H9 (cell line): ENCODE data around the gene GRIA1. TPM values are rescaled to one million over a fixed set of nuclear protein-coding genes. Genes with fewer than 3 reads are reported as not detected.

Experiments
- DNase-seq: peaks from one replicate; pipeline ENCODE4 v3.0.0-alpha.2; 2017
- H2AFZ ChIP-seq: one replicate; pipeline ENCODE4 v1.6.1; 2013; ENCODE audit warnings: mild to moderate bottlenecking, low read length, control low read depth, moderate library complexity
- H2AK5ac ChIP-seq: 2 replicates; pipeline ENCODE4 v1.6.1; 2013; ENCODE audit warnings: low read length, control low read depth, mixed read lengths; ENCODE audit not compliant: insufficient read length
- H2BK120ac ChIP-seq: one replicate; pipeline ENCODE4 v1.6.1; 2013; ENCODE audit warnings: low read depth, mild to moderate bottlenecking, low read length, control low read depth, inconsistent platforms; ENCODE audit not compliant: poor library complexity, severe bottlenecking
- H2BK12ac ChIP-seq: 2 replicates; pipeline ENCODE4 v1.6.1; 2013; ENCODE audit warnings: low read length, control low read depth, mixed read lengths, low read depth; ENCODE audit not compliant: insufficient read length
- H2BK15ac ChIP-seq: 2 replicates; pipeline ENCODE4 v1.6.1; 2013; ENCODE audit warnings: low read depth, low read length, control low read depth
- H2BK20ac ChIP-seq: one replicate; pipeline ENCODE4 v1.6.1; 2013; ENCODE audit warnings: low read depth, mild to moderate bottlenecking, low read length, control low read depth, inconsistent platforms; ENCODE audit not compliant: poor library complexity, severe bottlenecking
- H2BK5ac ChIP-seq: 2 replicates; pipeline ENCODE4 v1.6.1; 2013; ENCODE audit warnings: low read length, control low read depth, mixed read lengths; ENCODE audit not compliant: insufficient read length
- H3K14ac ChIP-seq: 2 replicates; pipeline ENCODE4 v1.6.1; 2013; ENCODE audit warnings: low read length, control low read depth; ENCODE audit not compliant: insufficient read depth
- H3K18ac ChIP-seq: 2 replicates; pipeline ENCODE4 v1.6.1; 2013; ENCODE audit warnings: low read depth, mild to moderate bottlenecking, mixed read lengths, low read length, control low read depth; ENCODE audit not compliant: insufficient read length
- H3K23ac ChIP-seq: 2 replicates; pipeline ENCODE4 v1.6.1; 2013; ENCODE audit warnings: low read length, control low read depth, mixed read lengths, low read depth; ENCODE audit not compliant: insufficient read length
- H3K23me2 ChIP-seq: 2 replicates; pipeline ENCODE4 v1.6.1; 2013; ENCODE audit warnings: low read depth, mild to moderate bottlenecking, mixed read lengths, low read length, control low read depth; ENCODE audit not compliant: insufficient read length, poor library complexity, severe bottlenecking
- H3K27ac ChIP-seq: 2 replicates; pipeline ENCODE4 v1.5.1; 2013; ENCODE audit warnings: low read length, control low read depth, mixed read lengths, low read depth; ENCODE audit not compliant: insufficient read length
- H3K27me3 ChIP-seq: 2 replicates; pipeline ENCODE4 v1.6.1; 2013; ENCODE audit warnings: low read length, control low read depth, inconsistent platforms; ENCODE audit not compliant: insufficient read depth
- H3K4ac ChIP-seq: 2 replicates; pipeline ENCODE4 v1.6.1; 2013; ENCODE audit warnings: low read depth, mild to moderate bottlenecking, control low read depth, inconsistent platforms, low read length, moderate library complexity
- H3K4me1 ChIP-seq: 2 replicates; pipeline ENCODE4 v1.6.1; 2013; ENCODE audit warnings: low read length, control low read depth, inconsistent platforms; ENCODE audit not compliant: insufficient read depth
- H3K4me2 ChIP-seq: 2 replicates; pipeline ENCODE4 v1.6.1; 2013; ENCODE audit warnings: low read length, control low read depth, mixed read lengths; ENCODE audit not compliant: insufficient read length, insufficient read depth
- H3K56ac ChIP-seq: 2 replicates; pipeline ENCODE4 v1.6.1; 2013; ENCODE audit warnings: low read depth, mild to moderate bottlenecking, mixed read lengths, low read length, control low read depth; ENCODE audit not compliant: insufficient read length
- H3K79me1 ChIP-seq: 2 replicates; pipeline ENCODE4 v1.6.1; 2013; ENCODE audit warnings: low read depth, mild to moderate bottlenecking, moderate library complexity, low read length, control low read depth, inconsistent platforms; ENCODE audit not compliant: insufficient read depth, poor library complexity, severe bottlenecking
- H3K79me2 ChIP-seq: 2 replicates; pipeline ENCODE4 v1.6.1; 2013; ENCODE audit warnings: low read length, control low read depth, inconsistent platforms; ENCODE audit not compliant: insufficient read depth
- H3K9ac ChIP-seq: 2 replicates; pipeline ENCODE4 v1.6.1; 2013; ENCODE audit warnings: low read length, control low read depth, mixed read lengths; ENCODE audit not compliant: insufficient read length; ENCODE audit errors: extremely low read depth
- H3K9me3 ChIP-seq: one replicate; pipeline ENCODE4 v1.6.1; 2013; ENCODE audit warnings: low read depth, low read length, inconsistent platforms; ENCODE audit not compliant: control insufficient read depth
- H3T11ph ChIP-seq: one replicate; pipeline ENCODE4 v1.6.1; 2013; ENCODE audit warnings: mild to moderate bottlenecking, low read length, control low read depth, inconsistent platforms
- H4K20me1 ChIP-seq: one replicate; pipeline ENCODE4 v1.6.1; 2013; ENCODE audit not compliant: control insufficient read depth, insufficient read length, insufficient read depth
- H4K5ac ChIP-seq: 2 replicates; pipeline ENCODE4 v1.6.1; 2013; ENCODE audit warnings: low read depth, mild to moderate bottlenecking, mixed read lengths, low read length, control low read depth; ENCODE audit not compliant: insufficient read length
- H4K8ac ChIP-seq: replicated peaks from 2 replicates; pipeline ENCODE4 v1.6.1; 2013; ENCODE audit warnings: low read length, control low read depth, mixed read lengths, low read depth; ENCODE audit not compliant: insufficient read length
- H4K91ac ChIP-seq: 2 replicates; pipeline ENCODE4 v1.6.1; 2013; ENCODE audit warnings: low read depth, mild to moderate bottlenecking, moderate library complexity, mixed read lengths, low read length, control low read depth; ENCODE audit not compliant: insufficient read length
- H3K27ac Mint-ChIP-seq, 3 experiments: 2 replicates in 2 of 3; 3 replicates in 1 of 3; pipeline ENCODE4 v1.8.0; 2020 to 2021; ENCODE audit warnings: mixed read lengths in 3 of 3, mild to moderate bottlenecking in 1 of 3, moderate library complexity in 1 of 3
- H3K27me3 Mint-ChIP-seq: 2 replicates; pipeline ENCODE4 v1.8.0; 2021; ENCODE audit warnings: low read depth, mild to moderate bottlenecking, moderate library complexity, mixed read lengths
- H3K36me3 Mint-ChIP-seq, 3 experiments: 2 replicates in 2 of 3; 3 replicates in 1 of 3; pipeline ENCODE4 v1.8.0; 2020 to 2021; ENCODE audit warnings: low read depth in 3 of 3, mixed read lengths in 3 of 3; ENCODE audit not compliant: insufficient read depth in 1 of 3
- H3K4me1 Mint-ChIP-seq, 2 experiments: 2 replicates each; pipeline ENCODE4 v1.8.0; 2020; ENCODE audit warnings: mixed read lengths in 2 of 2
- H3K4me3 Mint-ChIP-seq, 2 experiments: 2 replicates in 1 of 2; 3 replicates in 1 of 2; pipeline ENCODE4 v1.8.0; 2020 to 2021; ENCODE audit warnings: mild to moderate bottlenecking in 2 of 2, mixed read lengths in 2 of 2, moderate library complexity in 1 of 2
- H3K9me3 Mint-ChIP-seq, 2 experiments: 2 replicates in 1 of 2; 3 replicates in 1 of 2; pipeline ENCODE4 v1.8.0; 2020; ENCODE audit warnings: mild to moderate bottlenecking in 2 of 2, mixed read lengths in 2 of 2, moderate library complexity in 1 of 2
- whole genome bisulfite sequencing: extraction: QIAGEN DNeasy Blood & Tissue Kit; methylation state at CpG from one replicate; pipeline ENCODE4 v1.1.7; 2013; ENCODE audit warnings: missing lambda C conversion rate, low lambda C conversion rate, mixed read lengths; ENCODE audit not compliant: insufficient read length; ENCODE audit errors: extremely low coverage; 5-methylcytosine and 5-hydroxymethylcytosine counted together
- total RNA-seq: library from RNA; stranded (reverse); gene quantifications from 2 replicates; pipeline ENCODE4 v1.2.1, GENCODE V29; 2021
- TF ChIP-seq, protein P1 (sequence below): fragments of 200-600 bp; sonication (generic); conservative IDR thresholded peaks from 3 replicates; pipeline ENCODE4 v1.8.0; 2021; ENCODE audit warnings: antibody characterized with exemption, mild to moderate bottlenecking

Gene GRIA1
- total RNA-seq, 1 experiment from 2014 or later, result 0.52 TPM

- H3K4me1 Mint-ChIP-seq, result peaks cover 10 to 13% of the 10 kb centered on the region in 2 experiments
- no peak overlapping the region for H2AFZ ChIP-seq
- no peak overlapping the region for H3K9ac ChIP-seq
- no peak overlapping the region for H2BK12ac ChIP-seq
- H3K4ac ChIP-seq, result no peak overlapping the region
- peak; percentile 31 for DNase-seq
- no peak overlapping the region for H3K18ac ChIP-seq
- no peak overlapping the region for H3K4me3 Mint-ChIP-seq
- TF ChIP-seq, protein P1, sequence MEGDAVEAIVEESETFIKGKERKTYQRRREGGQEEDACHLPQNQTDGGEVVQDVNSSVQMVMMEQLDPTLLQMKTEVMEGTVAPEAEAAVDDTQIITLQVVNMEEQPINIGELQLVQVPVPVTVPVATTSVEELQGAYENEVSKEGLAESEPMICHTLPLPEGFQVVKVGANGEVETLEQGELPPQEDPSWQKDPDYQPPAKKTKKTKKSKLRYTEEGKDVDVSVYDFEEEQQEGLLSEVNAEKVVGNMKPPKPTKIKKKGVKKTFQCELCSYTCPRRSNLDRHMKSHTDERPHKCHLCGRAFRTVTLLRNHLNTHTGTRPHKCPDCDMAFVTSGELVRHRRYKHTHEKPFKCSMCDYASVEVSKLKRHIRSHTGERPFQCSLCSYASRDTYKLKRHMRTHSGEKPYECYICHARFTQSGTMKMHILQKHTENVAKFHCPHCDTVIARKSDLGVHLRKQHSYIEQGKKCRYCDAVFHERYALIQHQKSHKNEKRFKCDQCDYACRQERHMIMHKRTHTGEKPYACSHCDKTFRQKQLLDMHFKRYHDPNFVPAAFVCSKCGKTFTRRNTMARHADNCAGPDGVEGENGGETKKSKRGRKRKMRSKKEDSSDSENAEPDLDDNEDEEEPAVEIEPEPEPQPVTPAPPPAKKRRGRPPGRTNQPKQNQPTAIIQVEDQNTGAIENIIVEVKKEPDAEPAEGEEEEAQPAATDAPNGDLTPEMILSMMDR, result no peak
- H3K23me2 ChIP-seq, result no peaks in the 10 kb centered on the region
- no peak overlapping the region for H4K8ac ChIP-seq
- H3K56ac ChIP-seq, result no peak overlapping the region
- peaks cover 3% of the 10 kb centered on the region; the same call in 1 of the 2 replicates for H3K4me1 ChIP-seq
- no peaks in the 10 kb centered on the region for H3K27me3 ChIP-seq
- no peaks in the 10 kb centered on the region for H3K79me1 ChIP-seq
- H2BK120ac ChIP-seq, result no peak overlapping the region
- no CpG with 5 or more reads among the region's 5 CpGs for WGBS
- H2BK15ac ChIP-seq, result no peak overlapping the region
- H3K14ac ChIP-seq, result no peak overlapping the region
- no peaks in the 10 kb centered on the region for H3K36me3 Mint-ChIP-seq
- no peak overlapping the region for H2BK20ac ChIP-seq
- H4K20me1 ChIP-seq, result no peaks in the 10 kb centered on the region
- H3K27ac ChIP-seq, result no peak overlapping the region
- H3K9me3 Mint-ChIP-seq, result no peaks in the 10 kb centered on the region
- no peak overlapping the region for H3K4me2 ChIP-seq
- H2AK5ac ChIP-seq, result no peak overlapping the region
- H4K5ac ChIP-seq, result no peak overlapping the region
- no peaks in the 10 kb centered on the region for H3K79me2 ChIP-seq
- H3K27ac Mint-ChIP-seq, result no peak overlapping the region
- H4K91ac ChIP-seq, result no peak overlapping the region
- H3T11ph ChIP-seq, result no peak overlapping the region
- H3K23ac ChIP-seq, result no peak overlapping the region
- no peaks in the 10 kb centered on the region for H3K27me3 Mint-ChIP-seq
- H3K9me3 ChIP-seq, result no peaks in the 10 kb centered on the region
- no peak overlapping the region for H2BK5ac ChIP-seq
These were observed 133.4 kb downstream of the GRIA1 start for GRCh38 chr5:153623751-153624450.
